Hepatocyte (in vitro differentiated cells): ENCODE data around the gene APRT. TPM values are rescaled to one million over a fixed set of nuclear protein-coding genes. Genes with fewer than 3 reads are reported as not detected.

Source experiments
- DNase-seq: peaks from one replicate; pipeline ENCODE4 v3.0.0-alpha.2; 2016; ENCODE audit warnings: low spot score
- H2AFZ ChIP-seq: fragments of 200-600 bp; sonication (generic); 2 replicates; pipeline ENCODE4 v1.6.0; 2016; ENCODE audit warnings: antibody characterized with exemption, mild to moderate bottlenecking
- H3K27ac ChIP-seq: fragments of 200-600 bp; sonication (generic); 2 replicates; pipeline ENCODE4 v1.5.1; 2016; ENCODE audit warnings: mild to moderate bottlenecking
- H3K27me3 ChIP-seq: fragments of 200-600 bp; sonication (generic); 2 replicates; pipeline ENCODE4 v1.6.1; 2016
- H3K36me3 ChIP-seq: fragments of 200-600 bp; sonication (generic); replicated peaks from 2 replicates; pipeline ENCODE4 v1.5.1; 2016; ENCODE audit warnings: low read depth; ENCODE audit not compliant: insufficient read depth
- H3K4me1 ChIP-seq: fragments of 200-600 bp; sonication (generic); 2 replicates; pipeline ENCODE4 v1.5.1; 2016; ENCODE audit warnings: mild to moderate bottlenecking, moderate library complexity; ENCODE audit not compliant: insufficient read depth
- H3K4me2 ChIP-seq: fragments of 200-600 bp; sonication (generic); 2 replicates; pipeline ENCODE4 v1.6.0; 2016
- H3K4me3 ChIP-seq: fragments of 200-600 bp; sonication (generic); 2 replicates; pipeline ENCODE4 v1.5.1; 2016; ENCODE audit warnings: mild to moderate bottlenecking
- H3K79me2 ChIP-seq: fragments of 200-600 bp; sonication (generic); 2 replicates; pipeline ENCODE4 v1.6.0; 2017; ENCODE audit warnings: mild to moderate bottlenecking
- H3K9me2 ChIP-seq: fragments of 200-600 bp; sonication (generic); replicated peaks from 2 replicates; pipeline ENCODE4 v1.6.0; 2017; ENCODE audit warnings: mild to moderate bottlenecking; ENCODE audit not compliant: insufficient read depth
- H3K9me3 ChIP-seq: fragments of 200-600 bp; sonication (generic); 2 replicates; pipeline ENCODE4 v1.5.1; 2016; ENCODE audit warnings: low read depth, mild to moderate bottlenecking
- H4K20me1 ChIP-seq: fragments of 200-600 bp; sonication (generic); 2 replicates; pipeline ENCODE4 v1.6.0; 2016; ENCODE audit warnings: mild to moderate bottlenecking; ENCODE audit not compliant: insufficient read depth, poor library complexity, severe bottlenecking
- CTCF ChIP-seq: fragments of 200-600 bp; sonication (generic); IDR thresholded peaks from 2 replicates; pipeline ENCODE4 v1.5.1; 2016; ENCODE audit warnings: antibody characterized with exemption, mild to moderate bottlenecking; ENCODE audit not compliant: poor library complexity
- EZH2 ChIP-seq: fragments of 200-600 bp; sonication (generic); IDR thresholded peaks from 2 replicates; pipeline ENCODE4 v1.6.1; 2016; ENCODE audit warnings: antibody characterized with exemption, mild to moderate bottlenecking, borderline replicate concordance
- EZH2phosphoT487 ChIP-seq: fragments of 200-600 bp; sonication (generic); IDR thresholded peaks from one replicate; pipeline ENCODE4 v1.6.1; 2018; ENCODE audit warnings: antibody characterized with exemption, mild to moderate bottlenecking, low read depth, moderate library complexity; ENCODE audit not compliant: unreplicated experiment, severe bottlenecking
- WGBS: methylation state at CpG from one replicate; pipeline ENCODE4 v1.1.6; 2016; ENCODE audit warnings: low lambda C conversion rate; ENCODE audit errors: missing lambda C conversion rate; 5-methylcytosine and 5-hydroxymethylcytosine counted together
- polyA plus RNA-seq: library from polyadenylated mRNA; unstranded; fragments of >200 nt; fragmentation: Nextera tagmentation; extraction: Ambion mirVana; gene quantifications from 2 replicates; pipeline ENCODE4 v1.2.1, GENCODE V29; 2016
- total RNA-seq: library from RNA; depleted of rRNA; stranded (reverse); fragments of >200 nt; gene quantifications from 2 replicates; pipeline ENCODE4 v1.2.3, GENCODE V29; 2014

The APRT gene
- total and polyA plus RNA-seq, 2 experiments from 2014 or later = 101 to 237 TPM

DNA sequence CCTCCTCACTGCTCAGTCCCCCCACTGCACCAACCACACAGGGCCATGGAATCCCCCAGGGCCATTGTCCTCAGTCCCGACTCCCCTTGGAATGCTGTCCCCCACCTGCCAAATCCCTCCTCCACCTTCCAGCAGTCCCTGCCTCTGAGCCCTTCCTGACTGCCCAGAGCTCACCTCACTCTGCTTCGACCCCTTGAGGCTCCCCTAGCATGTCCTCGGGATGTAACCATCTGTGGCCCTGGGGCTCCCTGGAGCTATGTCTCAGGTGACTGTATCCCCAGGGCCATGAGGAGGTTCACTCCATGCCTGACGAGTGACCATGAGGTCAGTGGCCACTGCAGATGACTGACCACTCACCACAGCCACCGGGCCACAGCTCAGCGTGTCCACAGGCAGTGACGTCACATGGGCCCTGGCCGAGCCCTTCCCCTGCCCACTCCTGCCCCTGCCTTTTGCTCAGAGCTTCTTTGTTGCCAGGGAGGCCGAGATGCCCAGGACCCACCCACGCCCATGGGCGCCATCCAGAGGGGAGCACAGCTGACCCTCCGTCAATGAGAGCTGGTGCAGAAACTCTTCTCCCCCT lies 19.0 kb downstream of the APRT start:
- Histone ChIP-seq H3K27ac (no peak overlapping the region), H4K20me1 (no peaks in the 10 kb centered on the region), H3K36me3 (no peaks in the 10 kb centered on the region), H3K9me3 (no peaks in the 10 kb centered on the region), H2AFZ (no peak overlapping the region), H3K27me3 (no peaks in the 10 kb centered on the region), H3K4me2 (no peak overlapping the region), H3K4me1 (no peaks in the 10 kb centered on the region), H3K79me2 (no peaks in the 10 kb centered on the region), H3K4me3 (no peak overlapping the region), H3K9me2 (no peaks in the 10 kb centered on the region)
- no peak for DNase-seq
- WGBS = 84% methylated on average over 12 of the region's 12 CpGs
- no peak for TF ChIP-seq CTCF
- TF ChIP-seq EZH2phosphoT487 = no peak
- no peak for TF ChIP-seq EZH2

GRCh38 chr16:88792078-88792550 lies 19.6 kb downstream of the APRT start:
- Histone ChIP-seq H3K9me3 (no peaks in the 10 kb centered on the region), H3K27me3 (no peaks in the 10 kb centered on the region), H3K4me3 (no peak overlapping the region), H3K27ac (no peak overlapping the region), H3K9me2 (no peaks in the 10 kb centered on the region), H3K4me1 (no peaks in the 10 kb centered on the region), H2AFZ (no peak overlapping the region), H3K79me2 (no peaks in the 10 kb centered on the region), H3K4me2 (no peak overlapping the region), H4K20me1 (no peaks in the 10 kb centered on the region), H3K36me3 (no peaks in the 10 kb centered on the region)
- no peak for DNase-seq
- TF ChIP-seq EZH2phosphoT487 (no peak), CTCF (no peak), EZH2 (no peak)
- 68% methylated on average over 13 of the region's 13 CpGs for WGBS

DNA sequence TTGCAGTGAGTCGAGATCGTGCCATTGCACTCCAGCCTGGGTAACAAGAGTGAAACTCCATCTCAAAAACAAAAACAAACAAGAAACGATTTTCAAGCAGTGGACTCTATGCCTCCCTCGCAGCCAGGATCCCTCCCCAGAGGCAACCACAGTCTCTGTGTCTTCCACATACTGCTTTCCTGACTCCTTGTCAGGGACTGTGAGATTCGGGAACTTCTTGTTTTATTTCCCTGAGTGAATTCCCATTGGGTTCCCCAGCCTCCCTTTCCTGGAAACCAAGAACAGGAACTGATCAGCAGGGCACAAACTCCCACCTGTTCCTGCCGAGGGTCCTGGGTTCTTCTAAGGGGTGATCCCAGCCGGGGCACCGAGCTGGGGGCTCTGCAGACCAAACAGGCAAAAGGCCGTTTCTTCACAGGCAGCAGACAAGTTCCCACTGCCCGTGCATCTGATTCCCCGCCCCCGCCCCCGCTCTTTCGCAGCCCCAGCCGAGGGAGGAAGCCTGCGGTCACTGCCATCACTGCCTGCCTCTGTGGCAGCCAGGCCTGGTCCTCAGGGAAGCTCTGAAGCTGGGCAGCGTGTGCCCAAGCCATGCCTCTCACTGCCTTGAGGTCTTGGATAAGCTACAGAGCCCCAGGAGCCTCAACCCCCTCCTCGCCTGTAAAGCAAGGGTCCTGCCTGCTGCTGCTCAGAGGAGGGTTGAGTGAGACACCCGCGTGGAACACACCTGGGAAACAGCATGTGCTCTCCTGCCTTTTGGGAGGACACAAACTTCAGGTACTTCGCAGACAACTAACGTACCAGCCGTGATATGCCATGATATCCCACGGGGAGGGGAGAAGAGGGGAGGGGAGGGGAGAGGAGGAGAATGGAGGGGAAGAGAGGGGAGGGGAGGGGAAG lies 21.2 kb downstream of the APRT start:
- Histone ChIP-seq H3K9me3 (no peaks in the 10 kb centered on the region), H3K79me2 (no peaks in the 10 kb centered on the region), H3K4me1 (no peaks in the 10 kb centered on the region), H4K20me1 (no peaks in the 10 kb centered on the region), H2AFZ (no peak overlapping the region), H3K27ac (no peak overlapping the region), H3K27me3 (no peaks in the 10 kb centered on the region), H3K36me3 (no peaks in the 10 kb centered on the region), H3K4me3 (no peak overlapping the region), H3K4me2 (no peak overlapping the region), H3K9me2 (no peaks in the 10 kb centered on the region)
- 41% methylated on average over 24 of the region's 24 CpGs for WGBS
- no peak for DNase-seq
- TF ChIP-seq EZH2 (no peak), CTCF (no peak), EZH2phosphoT487 (no peak)
